H1 (cell line): ENCODE results near the gene MYBPC3. TPM values are rescaled to one million over a fixed set of nuclear protein-coding genes. Genes with fewer than 3 reads are reported as not detected.

Source experiments
- CTCF ChIA-PET: fragments of 300-600 bp; sonication (Branson Sonifier 250); formaldehyde crosslinking; loops from one replicate; lab custom pipeline; 2021; ENCODE audit not compliant: partially characterized antibody; lab: Charles Lee
- POLR2A ChIA-PET: fragments of 300-600 bp; sonication (Branson Sonifier 250); formaldehyde crosslinking; loops from one replicate; lab custom pipeline; 2021; ENCODE audit warnings: inconsistent platforms; ENCODE audit not compliant: partially characterized antibody; lab: Charles Lee
- DNase-seq, 2 experiments: peaks; one replicate each; pipeline versions ENCODE4 v3.0.0 to v3.0.0-alpha.2; 2010 to 2022; ENCODE audit warnings: low spot score in 2 of 2, low read depth in 1 of 2, mixed read lengths in 1 of 2
- FAIRE-seq: peaks from 2 replicates; lab custom pipeline; 2011; peaks lifted over from hg19 to GRCh38; lab: Jason Lieb, UNC
- H2AFZ ChIP-seq: 2 replicates; pipeline ENCODE4 v1.8.1; 2012; ENCODE audit warnings: low read length, inconsistent platforms
- H2AK5ac ChIP-seq: 2 replicates; pipeline ENCODE4 v1.6.1; 2013; ENCODE audit warnings: low read depth, low read length
- H2BK120ac ChIP-seq: replicated peaks from 2 replicates; pipeline ENCODE3; 2013; ENCODE audit warnings: low read depth, low read length, inconsistent platforms
- H2BK12ac ChIP-seq: 2 replicates; pipeline ENCODE4 v1.6.1; 2013; ENCODE audit warnings: low read depth, low read length
- H2BK15ac ChIP-seq: 2 replicates; pipeline ENCODE4 v1.6.1; 2013; ENCODE audit warnings: low read length
- H2BK20ac ChIP-seq: 2 replicates; pipeline ENCODE4 v1.6.1; 2013; ENCODE audit warnings: low read length
- H2BK5ac ChIP-seq: 2 replicates; pipeline ENCODE4 v1.6.1; 2013; ENCODE audit warnings: low read depth, low read length
- H3K14ac ChIP-seq: 2 replicates; pipeline ENCODE4 v1.6.1; 2013; ENCODE audit warnings: inconsistent platforms; ENCODE audit not compliant: insufficient read length
- H3K18ac ChIP-seq: 2 replicates; pipeline ENCODE4 v1.6.1; 2013; ENCODE audit warnings: low read length; ENCODE audit errors: extremely low read depth
- H3K23ac ChIP-seq: 2 replicates; pipeline ENCODE4 v1.6.1; 2013; ENCODE audit warnings: inconsistent platforms; ENCODE audit not compliant: insufficient read length
- H3K23me2 ChIP-seq: 2 replicates; pipeline ENCODE4 v1.6.1; 2013; ENCODE audit warnings: low read depth, low read length
- H3K27ac ChIP-seq: 2 replicates; pipeline ENCODE4 v1.6.1; 2011; ENCODE audit warnings: low read depth, low read length, inconsistent platforms
- H3K27me3 ChIP-seq, 4 experiments: replicated peaks in 1 of 4; 1 replicate in 1 of 4; 2 replicates in 3 of 4; pipeline versions ENCODE4 v1.6.1 to v1.8.1; 2011 to 2013; ENCODE audit warnings: low read length in 3 of 4, mild to moderate bottlenecking in 3 of 4, inconsistent platforms in 2 of 4, mixed read lengths in 2 of 4, moderate library complexity in 1 of 4; ENCODE audit not compliant: control insufficient read depth in 3 of 4, insufficient read depth in 3 of 4; ENCODE audit errors: extremely low read depth in 1 of 4
- H3K36me3 ChIP-seq, 4 experiments: 2 replicates each; pipeline versions ENCODE4 v1.6.1 to v1.8.1; 2011 to 2013; ENCODE audit warnings: mild to moderate bottlenecking in 4 of 4, low read length in 3 of 4, moderate library complexity in 2 of 4, control low read depth in 1 of 4, inconsistent platforms in 1 of 4; ENCODE audit not compliant: insufficient read depth in 4 of 4, control insufficient read depth in 2 of 4
- H3K4ac ChIP-seq: replicated peaks from 2 replicates; pipeline ENCODE3; 2013; ENCODE audit warnings: low read length, low read depth, mixed read lengths, inconsistent platforms; ENCODE audit not compliant: insufficient read length
- H3K4me1 ChIP-seq, 4 experiments: replicated peaks in 1 of 4; 1 replicate in 1 of 4; 2 replicates in 3 of 4; pipeline versions ENCODE4 v1.6.1 to v1.8.1; 2011 to 2013; ENCODE audit warnings: low read length in 3 of 4, inconsistent platforms in 2 of 4, mixed read lengths in 1 of 4; ENCODE audit not compliant: insufficient read depth in 4 of 4, control insufficient read depth in 3 of 4
- H3K4me2 ChIP-seq, 2 experiments: 2 replicates each; pipeline versions ENCODE4 v1.6.1 to v1.8.1; 2011 to 2013; ENCODE audit warnings: low read depth in 2 of 2, low read length in 2 of 2, control low read depth in 1 of 2, inconsistent platforms in 1 of 2, mild to moderate bottlenecking in 1 of 2; ENCODE audit not compliant: insufficient read depth in 1 of 2
- H3K4me3 ChIP-seq, 4 experiments: fragments of 200-600, 300-600 bp in 1 of 4; sonication (generic), shearing (Covaris generic), sonication (Bioruptor Twin) in 1 of 4; 2 replicates each; pipeline versions ENCODE4 v1.5.1 to v1.8.1; 2011 to 2016; ENCODE audit warnings: low read length in 4 of 4, low read depth in 3 of 4, control low read depth in 2 of 4, inconsistent platforms in 2 of 4, mild to moderate bottlenecking in 2 of 4, mixed read lengths in 1 of 4, moderate library complexity in 1 of 4; ENCODE audit not compliant: insufficient read depth in 2 of 4; ENCODE audit errors: extremely low read depth in 1 of 4
- H3K56ac ChIP-seq: replicated peaks from 2 replicates; pipeline ENCODE3; 2013; ENCODE audit warnings: low read depth, mild to moderate bottlenecking, mixed read lengths, low read length, inconsistent platforms; ENCODE audit not compliant: insufficient read length
- H3K79me1 ChIP-seq: 2 replicates; pipeline ENCODE4 v1.6.1; 2013; ENCODE audit warnings: low read depth, low read length, control low read depth
- H3K79me2 ChIP-seq, 2 experiments: 2 replicates each; pipeline versions ENCODE4 v1.6.1 to v1.8.1; 2012 to 2013; ENCODE audit warnings: low read length in 2 of 2, mild to moderate bottlenecking in 2 of 2, inconsistent platforms in 1 of 2; ENCODE audit not compliant: insufficient read depth in 2 of 2, control insufficient read depth in 1 of 2
- H3K9ac ChIP-seq, 4 experiments: replicated peaks in 1 of 4; 1 replicate in 1 of 4; 2 replicates in 3 of 4; pipeline versions ENCODE4 v1.6.1 to v1.8.1; 2011 to 2013; ENCODE audit warnings: low read depth in 3 of 4, low read length in 3 of 4, control low read depth in 2 of 4, mild to moderate bottlenecking in 2 of 4, moderate library complexity in 2 of 4, inconsistent platforms in 1 of 4; ENCODE audit errors: extremely low read depth in 1 of 4
- H3K9me3 ChIP-seq, 2 experiments: 2 replicates each; pipeline versions ENCODE4 v1.6.1 to v1.8.1; 2012 to 2013; ENCODE audit warnings: mild to moderate bottlenecking in 2 of 2, moderate library complexity in 2 of 2, control low read depth in 1 of 2, inconsistent platforms in 1 of 2, low read depth in 1 of 2, low read length in 1 of 2, mixed read lengths in 1 of 2; ENCODE audit not compliant: insufficient read depth in 2 of 2
- H4K20me1 ChIP-seq, 2 experiments: replicated peaks in 1 of 2; 2 replicates each; pipeline versions ENCODE3 to v1.8.1; 2011 to 2013; ENCODE audit warnings: inconsistent platforms in 2 of 2, low read length in 2 of 2, mild to moderate bottlenecking in 1 of 2; ENCODE audit not compliant: insufficient read depth in 2 of 2, control insufficient read depth in 1 of 2
- H4K5ac ChIP-seq: 2 replicates; pipeline ENCODE4 v1.6.1; 2013; ENCODE audit warnings: low read length, low read depth, mixed read lengths, inconsistent platforms; ENCODE audit not compliant: insufficient read length
- H4K8ac ChIP-seq: 2 replicates; pipeline ENCODE4 v1.8.0; 2013; ENCODE audit warnings: mild to moderate bottlenecking, moderate library complexity, low read length, inconsistent platforms; ENCODE audit not compliant: insufficient read depth; ENCODE audit errors: extremely low read depth
- H4K91ac ChIP-seq: replicated peaks from 2 replicates; pipeline ENCODE3; 2013; ENCODE audit warnings: low read length, mixed read lengths, inconsistent platforms; ENCODE audit not compliant: insufficient read length
- CBX5 ChIP-seq: fragments of 300-800, 300-1000 bp; sonication (generic); IDR thresholded peaks from 2 replicates; pipeline ENCODE4 v1.7.1; 2016; ENCODE audit warnings: antibody characterized with exemption, low read length, low read depth
- CREB1 ChIP-seq: IDR thresholded peaks from 2 replicates; pipeline ENCODE4 v1.6.1; 2012; ENCODE audit warnings: inconsistent platforms
- EP300 ChIP-seq, 2 experiments: IDR thresholded peaks; 1 replicate in 1 of 2; 2 replicates in 1 of 2; pipeline ENCODE4 v1.6.1; 2011 to 2012; ENCODE audit warnings: low read depth in 2 of 2, low read length in 2 of 2, mild to moderate bottlenecking in 2 of 2, borderline replicate concordance in 1 of 2, inconsistent platforms in 1 of 2, moderate library complexity in 1 of 2
- FOSL1 ChIP-seq: IDR thresholded peaks from 2 replicates; pipeline ENCODE4 v1.6.1; 2011; ENCODE audit warnings: mild to moderate bottlenecking, low read depth, low read length, moderate library complexity; ENCODE audit not compliant: insufficient read depth
- GABPA ChIP-seq: IDR thresholded peaks from 2 replicates; pipeline ENCODE4 v1.6.1; 2011; ENCODE audit warnings: mild to moderate bottlenecking, low read length, moderate library complexity, borderline replicate concordance; ENCODE audit not compliant: insufficient read depth
- HDAC2 ChIP-seq, 2 experiments: fragments of 300-600 bp in 1 of 2; sonication (generic) in 1 of 2; IDR thresholded peaks; 2 replicates each; pipeline ENCODE4 v1.6.1; 2011 to 2012; ENCODE audit warnings: low read depth in 2 of 2, low read length in 2 of 2, mild to moderate bottlenecking in 2 of 2, moderate library complexity in 2 of 2, borderline replicate concordance in 1 of 2, inconsistent platforms in 1 of 2
- JUN ChIP-seq: IDR thresholded peaks from 2 replicates; pipeline ENCODE4 v1.6.1; 2011; ENCODE audit warnings: low read depth, mild to moderate bottlenecking, improper control_type of control experiment, low read length
- JUND ChIP-seq: IDR thresholded peaks from 2 replicates; pipeline ENCODE4 v1.6.1; 2011; ENCODE audit warnings: mild to moderate bottlenecking, improper control_type of control experiment, low read length
- SAP30 ChIP-seq: fragments of 300-600 bp; sonication (generic); IDR thresholded peaks from 2 replicates; pipeline ENCODE4 v1.7.1; 2012; ENCODE audit warnings: low read length, moderate library complexity, mild to moderate bottlenecking, inconsistent platforms; ENCODE audit not compliant: insufficient read depth, insufficient replicate concordance
- WGBS, 2 experiments: shearing (Covaris generic) in 1 of 2; methylation state at CpG; one replicate each; pipeline versions ENCODE4 v1.1.6 to v1.1.7; 2013 to 2015; ENCODE audit warnings: low lambda C conversion rate in 2 of 2, mixed read lengths in 2 of 2, inconsistent platforms in 1 of 2, low coverage in 1 of 2, missing lambda C conversion rate in 1 of 2; ENCODE audit not compliant: insufficient replicate concordance in 2 of 2, insufficient coverage in 1 of 2, insufficient read length in 1 of 2; ENCODE audit errors: extremely low coverage in 1 of 2, missing lambda C conversion rate in 1 of 2; 5-methylcytosine and 5-hydroxymethylcytosine counted together
- polyA plus RNA-seq, 7 experiments: library from polyadenylated mRNA; depleted of rRNA in 3 of 7; stranded (reverse) in 5 of 7; unstranded in 2 of 7; fragments of >200 nt in 5 of 7; fragments of 200-250 nt in 2 of 7; gene quantifications; 1 replicate in 5 of 7; 2 replicates in 1 of 7; 4 replicates in 1 of 7; pipeline versions ENCODE4 v1.2.1 to v1.2.3, GENCODE V29; 2011 to 2013; ENCODE audit warnings: missing spikeins in 2 of 7, mixed read lengths in 2 of 7
- total RNA-seq: library from RNA; stranded (reverse); fragmentation: NEBNext Ultra II Directional; extraction: Animal tissue kit (Norgen Biotek cat#: 25700); gene quantifications from 2 replicates; pipeline ENCODE4 v1.2.1, GENCODE V29; 2021
- TF ChIP-seq, protein P1 (sequence below): IDR thresholded peaks from 2 replicates; pipeline ENCODE4 v1.6.1; 2011; ENCODE audit warnings: low read depth, mild to moderate bottlenecking, low read length; ENCODE audit not compliant: insufficient read depth
- TF ChIP-seq, protein P2 (sequence below): IDR thresholded peaks from 2 replicates; pipeline ENCODE4 v1.6.1; 2012; ENCODE audit warnings: inconsistent platforms
- TF ChIP-seq, protein P3 (sequence below): IDR thresholded peaks from 2 replicates; pipeline ENCODE4 v1.6.1; 2012; ENCODE audit warnings: inconsistent platforms

MYBPC3 gene
- total and polyA plus RNA-seq, 2 of the 8 experiments (the other 6 are each of a cell fraction or from before 2014, with no cell fraction given), result 0.05 TPM; not detected in 1

DNA sequence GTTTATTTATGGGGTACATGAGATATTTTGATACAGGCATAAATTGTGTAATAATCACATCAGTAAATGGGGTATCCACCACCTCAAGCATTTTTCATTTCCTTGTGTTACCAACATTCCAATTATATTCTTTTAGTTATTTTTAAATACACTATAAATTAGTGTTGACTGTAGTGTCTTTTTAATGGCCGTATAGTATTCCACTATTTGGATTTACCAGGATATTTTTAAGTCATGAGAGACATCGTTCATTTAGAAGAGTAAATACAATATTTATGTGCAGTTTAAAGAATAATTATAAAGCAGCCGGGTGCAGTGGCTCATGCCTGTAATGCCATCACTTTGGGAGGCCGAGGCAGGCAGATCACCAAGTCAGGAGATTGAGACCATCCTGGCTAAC is 32.0 kb upstream of the MYBPC3 start:
- Histone ChIP-seq H2AK5ac (no peak overlapping the region), H2BK12ac (no peak overlapping the region), H4K5ac (no peak overlapping the region), H2BK120ac (no peak overlapping the region), H3K18ac (no peak overlapping the region), H3K27ac (no peak overlapping the region), H3K4me3 (no peak overlapping the region), H4K8ac (no peak overlapping the region), H3K14ac (no peak overlapping the region), H3K56ac (no peak overlapping the region), H2AFZ (no peak overlapping the region), H3K9me3 (no peaks in the 10 kb centered on the region), H4K91ac (no peak overlapping the region), H3K4me1 (no peaks in the 10 kb centered on the region; a peak in 1 of 7 replicates), H3K4me2 (no peak overlapping the region), H2BK5ac (no peak overlapping the region), H3K9ac (no peak overlapping the region), H3K4ac (no peak overlapping the region), H2BK15ac (no peak overlapping the region), H3K79me2 (no peaks in the 10 kb centered on the region), H3K23ac (no peak overlapping the region), H2BK20ac (no peak overlapping the region), H3K23me2 (peaks cover 7% of the 10 kb centered on the region; the same call in 1 of the 2 replicates), H3K36me3 (no peaks in the 10 kb centered on the region), H3K27me3 (no peaks in the 10 kb centered on the region), H4K20me1 (peaks cover 0 to 2% of the 10 kb centered on the region in 2 experiments), H3K79me1 (no peaks in the 10 kb centered on the region)
- ChIA-PET POLR2A (interaction anchor here (0.7 to 0.8 kb wide), 2 partner anchors 135 to 255 kb away, joined by 3 to 4 read pairs; no protein-coding TSS in a partner anchor), CTCF (interaction anchor here (0.7 to 10.7 kb wide), 2 partner anchors 11 to 760 kb away, joined by 3 to 78 read pairs; no protein-coding TSS in a partner anchor)
- DNase-seq, result no peak
- no peak for FAIRE-seq
- 88% methylated on average over 4 of the region's 4 CpGs; no CpG with 5 or more reads in 1 of the 2 experiments for WGBS, 2 experiments
- TF ChIP-seq, protein P1, sequence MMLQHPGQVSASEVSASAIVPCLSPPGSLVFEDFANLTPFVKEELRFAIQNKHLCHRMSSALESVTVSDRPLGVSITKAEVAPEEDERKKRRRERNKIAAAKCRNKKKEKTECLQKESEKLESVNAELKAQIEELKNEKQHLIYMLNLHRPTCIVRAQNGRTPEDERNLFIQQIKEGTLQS, result no peak
- TF ChIP-seq CBX5 (no peak), CREB1 (no peak), JUN (no peak), EP300 (IDR thresholded peaks at IDR 0.05; ENCODE audit: borderline replicate concordance in 1 of 2, low read depth in 2 of 2, low read length in 2 of 2) (no peak), HDAC2 (IDR thresholded peaks at IDR 0.05; ENCODE audit: borderline replicate concordance in 1 of 2, low read depth in 2 of 2, low read length in 2 of 2) (no peak), FOSL1 (no peak), GABPA (no peak), JUND (no peak), SAP30 (no peak)
- TF ChIP-seq, protein P2, sequence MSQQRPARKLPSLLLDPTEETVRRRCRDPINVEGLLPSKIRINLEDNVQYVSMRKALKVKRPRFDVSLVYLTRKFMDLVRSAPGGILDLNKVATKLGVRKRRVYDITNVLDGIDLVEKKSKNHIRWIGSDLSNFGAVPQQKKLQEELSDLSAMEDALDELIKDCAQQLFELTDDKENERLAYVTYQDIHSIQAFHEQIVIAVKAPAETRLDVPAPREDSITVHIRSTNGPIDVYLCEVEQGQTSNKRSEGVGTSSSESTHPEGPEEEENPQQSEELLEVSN, result no peak
- TF ChIP-seq, protein P3, sequence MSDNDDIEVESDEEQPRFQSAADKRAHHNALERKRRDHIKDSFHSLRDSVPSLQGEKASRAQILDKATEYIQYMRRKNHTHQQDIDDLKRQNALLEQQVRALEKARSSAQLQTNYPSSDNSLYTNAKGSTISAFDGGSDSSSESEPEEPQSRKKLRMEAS, result no peak
